GM19455 (cell line): Measurements from ENCODE around the gene PRPSAP1.
A peak's percentile ranks its signal among the peaks of the same experiment; 100 is the strongest.
"Not testable (repeated sequence)": the region's sequence is repeated elsewhere in the genome, so short reads cannot be mapped to it uniquely, and the experiment has no call there.

Experiments
- ATAC-seq: cut with Tn5 transposase; IDR thresholded peaks from one replicate; pipeline ENCODE4 v1.9.1; 2021; ENCODE audit not compliant: unreplicated experiment

The PRPSAP1 gene

DNA sequence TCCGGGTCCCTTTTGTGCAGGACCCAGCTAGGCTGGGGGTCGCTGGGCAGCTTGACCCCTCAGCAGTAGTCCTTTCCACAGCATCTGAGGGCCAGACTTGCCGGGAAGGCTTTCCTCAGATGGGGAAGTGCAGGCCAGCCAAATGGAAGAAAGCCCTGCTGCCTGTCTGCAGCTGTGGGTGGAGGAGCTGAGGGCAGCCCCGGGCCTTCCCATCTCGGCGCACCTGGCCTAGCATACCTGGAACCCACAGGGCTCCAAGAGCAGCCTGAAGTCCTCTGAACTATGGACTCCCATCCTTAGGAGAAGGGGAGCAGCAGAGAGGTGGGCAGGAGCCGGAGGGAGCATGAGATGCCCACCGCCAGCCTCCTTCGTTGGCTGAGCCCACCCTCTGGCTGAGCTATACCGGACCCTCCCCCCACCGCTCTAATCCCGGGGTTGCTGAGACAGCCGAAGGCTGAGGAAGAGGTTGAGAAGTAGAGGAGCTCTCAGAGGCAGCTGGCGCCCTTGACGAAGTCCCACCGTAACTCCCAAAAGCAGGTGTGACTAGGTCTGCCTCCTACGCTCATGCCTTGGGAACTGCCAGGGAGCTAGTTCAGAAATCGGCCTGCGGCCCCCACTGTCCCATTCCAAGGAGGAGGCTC, 75.3 kb downstream of the PRPSAP1 start:
- ATAC-seq = no peak

DNA sequence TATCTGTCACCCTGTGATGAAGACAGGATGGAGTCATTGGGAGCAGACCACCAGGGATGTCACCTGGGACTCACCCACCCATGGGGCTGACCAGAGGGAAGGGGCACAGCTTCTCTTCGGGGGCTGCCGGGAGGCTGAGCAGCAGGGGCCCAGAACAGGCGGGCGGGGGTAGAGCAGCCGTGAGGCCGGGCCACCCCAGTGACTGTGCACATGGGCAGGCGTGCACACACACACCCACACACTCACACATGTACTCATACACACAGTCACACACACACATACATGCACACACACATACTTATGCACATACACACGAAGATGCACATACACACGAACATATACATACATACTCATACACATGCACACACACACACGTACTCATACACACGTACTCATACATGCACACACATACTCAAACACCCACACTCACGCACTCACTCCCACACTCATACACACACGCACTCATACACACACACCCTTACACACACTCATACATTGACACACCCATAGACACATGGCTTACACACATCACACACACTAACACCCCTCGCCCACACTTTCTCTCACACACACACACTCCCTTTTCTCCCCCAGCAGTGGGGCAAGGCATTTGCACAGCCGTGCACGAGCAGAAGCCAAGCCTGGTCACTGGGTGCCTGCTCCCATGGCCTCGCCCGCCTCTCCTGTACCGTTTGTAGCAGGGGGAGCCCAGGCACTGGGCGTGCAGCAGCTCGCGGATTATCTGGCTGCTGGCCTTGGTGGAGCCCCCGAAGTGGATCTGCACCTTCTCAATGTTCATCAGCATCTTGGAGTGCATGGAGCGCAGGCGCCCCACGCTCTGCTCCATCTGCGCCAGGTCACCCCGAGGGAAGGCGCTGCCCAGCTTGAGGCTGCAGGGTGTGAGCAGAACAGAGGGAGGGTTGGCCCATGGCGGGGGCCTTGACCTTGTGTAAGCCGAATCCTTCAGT, 76.1 kb downstream of the PRPSAP1 start:
- no peak for ATAC-seq

DNA sequence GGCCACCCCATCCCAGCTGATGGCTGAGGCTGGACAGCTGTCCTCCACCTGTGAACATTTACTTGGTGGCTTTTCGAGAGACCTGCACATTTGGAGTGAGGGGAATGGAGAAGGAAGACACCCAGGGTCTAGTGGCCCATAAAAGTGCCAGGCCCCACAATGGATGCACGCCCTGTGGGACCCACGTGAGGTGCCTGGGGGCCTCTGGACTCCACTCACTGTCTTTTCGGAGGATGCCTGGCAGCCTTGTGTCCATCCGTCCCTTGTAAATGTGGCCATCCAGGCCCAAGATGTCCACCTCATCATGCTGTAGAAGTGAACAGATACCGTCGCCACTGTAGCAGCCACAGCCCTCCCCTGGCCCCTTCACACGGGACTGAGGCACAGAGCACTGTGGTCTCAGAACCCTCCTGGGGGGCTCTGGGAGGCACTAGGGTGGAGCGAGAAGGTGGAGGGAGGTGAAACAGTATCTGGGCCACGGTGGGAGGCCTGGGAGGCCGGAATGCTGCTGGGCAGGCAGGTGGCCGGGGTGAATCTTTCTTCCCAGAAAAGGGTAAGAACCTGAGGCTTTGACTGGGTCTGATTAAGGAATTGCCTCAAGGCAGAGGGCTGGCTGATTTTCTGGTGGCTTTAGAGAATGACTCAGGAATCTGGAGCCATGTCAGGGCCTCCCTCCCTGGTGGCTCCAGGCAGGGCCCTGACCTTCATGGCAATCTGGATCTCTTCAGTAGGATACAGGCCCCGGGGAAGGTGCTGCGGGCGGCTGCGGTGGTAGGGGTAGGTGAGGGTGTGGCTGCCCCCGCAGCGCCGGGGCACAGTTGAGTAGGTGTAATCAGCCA, 77.0 kb downstream of the PRPSAP1 start:
- ATAC-seq = no peak

DNA sequence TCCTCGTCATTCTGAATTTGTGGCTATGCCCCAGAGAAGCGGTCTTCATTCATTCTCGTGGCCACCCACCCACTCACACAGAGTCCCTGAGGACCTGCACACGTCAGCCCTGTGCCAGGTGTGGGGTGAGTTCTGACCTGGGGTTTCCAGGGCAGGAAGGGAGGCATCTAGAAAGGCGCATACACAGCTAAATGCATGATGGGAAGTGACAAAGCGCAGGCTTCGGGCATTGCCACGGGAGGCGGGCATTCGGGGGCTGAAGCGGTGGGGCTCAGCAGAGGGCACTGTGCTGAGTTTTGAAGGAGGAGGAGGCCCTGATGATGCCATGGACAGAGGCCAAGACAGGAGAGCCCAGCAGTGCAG, 77.7 kb downstream of the PRPSAP1 start:
- no peak for ATAC-seq

DNA sequence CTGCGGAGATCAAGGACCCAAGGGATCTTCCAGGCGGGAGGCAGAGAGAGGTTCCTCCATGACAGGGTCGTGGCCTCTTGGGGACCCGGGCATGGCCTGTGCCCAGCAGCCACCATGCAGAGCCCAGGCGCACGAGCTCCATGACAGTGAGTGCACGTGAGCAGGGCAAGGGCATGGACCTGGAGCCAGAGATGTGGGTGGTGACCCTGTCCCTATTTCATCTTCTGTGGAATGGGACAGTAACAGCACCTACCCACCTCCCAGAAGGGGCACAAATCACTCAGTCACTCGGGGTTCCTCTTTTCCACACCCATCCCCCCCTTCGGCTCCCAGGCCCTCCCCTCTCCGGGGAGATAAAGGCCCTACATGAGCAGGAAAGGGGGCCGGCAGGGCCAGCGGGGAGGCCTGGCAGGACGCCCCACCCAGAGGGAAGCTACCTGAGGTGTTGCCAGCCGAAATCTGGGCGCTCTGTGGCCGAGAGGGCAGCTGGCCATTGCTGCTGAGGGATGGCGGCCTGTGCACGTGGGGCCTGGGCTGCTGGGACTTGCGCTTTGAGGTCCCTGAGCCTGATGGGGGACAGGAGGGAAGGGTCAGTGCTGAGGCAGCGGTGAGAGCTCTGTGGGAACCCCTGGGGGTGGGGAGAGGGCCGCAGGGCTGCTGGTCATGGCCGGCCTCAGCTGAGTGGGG, 78.2 kb downstream of the PRPSAP1 start:
- no peak for ATAC-seq

DNA sequence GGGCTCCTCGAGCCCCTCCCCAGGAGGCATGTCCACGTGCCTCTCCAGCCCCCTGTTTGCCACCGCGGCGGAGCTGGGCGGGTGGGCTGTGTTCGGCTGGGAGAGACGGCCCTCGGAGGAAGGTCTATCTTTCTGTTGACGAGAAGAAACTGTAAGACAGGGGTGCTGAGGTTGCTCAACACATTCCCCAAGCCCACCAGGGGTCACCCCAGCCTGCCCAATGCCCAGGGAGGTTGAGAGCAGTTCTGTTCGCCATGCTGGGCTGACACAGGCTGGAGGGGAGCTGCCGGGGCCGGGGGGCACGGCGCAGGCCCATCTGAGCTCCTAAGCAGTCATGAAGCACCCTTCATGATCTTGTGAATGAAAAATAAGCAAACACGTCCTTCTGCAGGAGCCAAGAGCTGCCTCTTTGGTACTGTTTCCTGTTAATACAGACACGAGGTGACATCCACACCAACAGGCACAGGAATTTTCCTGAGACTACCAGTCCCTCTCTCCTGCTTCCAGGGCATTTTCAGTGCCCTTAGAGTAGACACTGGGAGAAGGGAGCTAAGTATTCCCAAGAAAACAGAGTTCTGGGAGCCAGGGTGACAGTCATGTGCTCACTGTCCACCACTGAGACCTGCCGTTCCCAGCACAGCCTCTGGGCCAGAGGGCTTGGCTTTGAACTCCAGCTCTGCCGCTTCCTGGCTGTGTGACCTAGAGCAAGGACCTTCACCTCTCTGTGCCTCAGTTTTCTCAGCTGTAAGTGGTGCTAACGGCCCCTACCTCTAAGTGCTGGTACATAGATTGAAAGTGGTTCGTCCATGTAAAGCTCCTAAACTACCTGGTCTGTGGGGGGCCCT, 79.4 kb downstream of the PRPSAP1 start:
- no peak for ATAC-seq

DNA sequence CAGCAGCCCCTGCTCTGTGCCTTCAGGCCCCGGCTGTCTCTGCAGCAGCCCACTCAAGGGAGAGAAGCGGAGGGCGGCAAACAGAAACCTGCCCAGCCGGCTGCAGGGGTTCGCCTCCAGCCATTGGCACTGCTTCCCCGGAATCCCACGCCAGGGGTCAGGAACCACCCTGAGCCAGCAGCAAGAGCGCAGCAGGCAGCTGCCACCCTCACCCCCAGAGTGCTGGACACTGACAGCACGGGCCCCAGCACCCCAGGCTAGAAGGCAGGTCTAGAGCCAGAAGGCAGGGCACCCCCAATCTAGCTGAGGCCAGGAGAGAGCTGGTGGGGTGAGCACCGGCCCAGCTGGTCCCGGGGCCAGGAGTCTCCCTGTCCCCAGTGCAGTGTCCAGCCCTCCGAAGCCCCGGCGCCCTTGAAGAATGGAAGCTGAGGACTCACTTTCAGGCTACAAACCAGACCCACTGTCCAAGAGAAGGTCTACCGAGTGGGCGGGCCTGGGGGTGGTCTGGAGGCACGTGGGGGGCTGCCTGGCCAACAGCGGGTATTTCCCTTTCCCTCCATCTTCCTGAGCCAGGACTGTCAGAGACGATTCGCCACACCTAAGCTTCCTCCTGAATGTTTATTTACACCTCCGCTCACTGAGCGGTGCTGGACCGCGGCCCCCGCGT, 80.1 kb downstream of the PRPSAP1 start:
- ATAC-seq = no peak

DNA sequence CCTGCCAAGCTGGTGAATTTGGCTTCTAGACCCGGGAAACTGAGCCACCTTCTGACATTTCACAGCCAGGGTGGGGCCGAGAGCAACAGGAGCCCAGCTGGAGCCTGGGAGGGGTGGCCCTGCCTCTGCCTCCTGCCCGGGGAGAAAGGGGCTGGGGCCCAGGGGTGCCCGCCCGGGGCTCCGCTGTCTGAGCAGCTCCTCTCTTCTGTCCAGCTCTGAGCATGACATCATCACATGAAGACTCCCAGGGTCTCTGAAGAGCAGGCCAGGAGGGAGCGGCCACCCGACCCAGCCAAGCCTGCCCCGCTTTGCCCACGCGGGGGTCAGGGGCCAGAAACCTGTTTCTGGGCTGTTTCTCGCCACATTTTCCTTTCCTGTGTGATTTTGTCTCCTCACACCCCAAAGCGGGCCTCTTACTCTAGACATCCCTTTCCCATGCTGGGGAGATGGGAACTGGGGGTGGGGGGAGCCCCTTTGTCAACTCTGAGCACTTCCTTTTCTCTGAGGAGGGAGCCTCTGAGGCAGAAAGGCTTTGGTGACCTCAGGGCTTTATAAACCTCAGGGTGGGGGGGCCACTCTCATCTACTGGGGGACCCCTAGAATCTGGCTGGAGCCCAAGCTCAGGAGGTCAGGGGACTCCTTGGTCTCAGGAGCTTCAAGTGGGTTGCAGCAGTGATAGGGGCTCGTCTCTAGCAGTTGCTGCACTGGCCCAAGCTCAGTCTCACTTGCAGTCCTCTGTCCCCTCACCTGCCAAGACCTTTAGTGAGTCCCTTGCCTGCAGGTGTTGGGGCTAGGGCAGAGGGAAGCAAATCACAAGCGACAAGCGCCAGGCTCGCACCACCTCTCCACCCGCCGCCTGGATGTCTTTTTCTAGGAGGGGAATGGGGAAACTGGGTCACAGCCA, 80.9 kb downstream of the PRPSAP1 start:
- ATAC-seq = peak; percentile 8

DNA sequence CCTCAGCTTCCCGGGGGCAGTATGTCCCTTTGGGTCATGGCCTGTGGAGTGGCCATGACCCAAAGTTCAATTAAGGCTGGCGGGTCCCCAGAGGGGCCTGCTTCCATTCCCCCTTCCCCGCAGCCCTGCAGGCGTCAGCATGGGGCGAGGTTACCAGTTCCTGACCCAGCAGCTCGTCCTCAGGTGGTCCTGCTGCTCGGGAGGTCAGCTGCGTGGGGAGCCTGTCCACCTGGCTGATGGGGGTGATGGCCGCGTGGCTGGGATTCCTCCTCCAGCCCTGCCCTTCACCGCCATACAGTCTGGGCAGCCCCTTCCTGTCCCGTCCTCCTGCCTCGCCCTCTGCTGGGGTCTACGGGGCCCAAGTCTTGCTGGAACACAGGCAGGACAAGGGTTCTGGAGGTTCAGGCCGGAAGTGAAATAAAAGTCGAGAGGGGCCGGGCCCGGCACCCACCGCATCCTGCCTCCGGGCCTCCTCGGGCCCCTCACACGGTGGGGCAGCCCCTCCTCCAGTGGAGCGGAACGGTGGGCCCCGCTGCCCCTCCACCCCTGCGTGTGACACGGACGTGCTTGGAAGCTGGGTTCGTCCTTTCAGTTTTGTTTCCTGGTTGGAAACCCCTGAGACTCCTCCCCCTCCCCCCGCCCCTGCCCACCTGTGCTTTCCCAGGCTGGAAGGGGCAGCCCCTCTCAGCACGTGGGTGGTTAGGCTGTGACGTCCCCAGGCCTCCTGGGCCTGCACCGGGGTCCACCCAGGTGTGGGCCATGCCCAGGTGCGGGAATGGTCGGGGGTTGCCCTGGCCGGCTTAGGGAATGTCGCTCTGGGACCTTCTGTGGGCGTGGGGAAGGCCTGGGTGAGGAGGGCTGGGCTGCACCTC, 81.8 kb downstream of the PRPSAP1 start:
- ATAC-seq = peak; percentile 46

DNA sequence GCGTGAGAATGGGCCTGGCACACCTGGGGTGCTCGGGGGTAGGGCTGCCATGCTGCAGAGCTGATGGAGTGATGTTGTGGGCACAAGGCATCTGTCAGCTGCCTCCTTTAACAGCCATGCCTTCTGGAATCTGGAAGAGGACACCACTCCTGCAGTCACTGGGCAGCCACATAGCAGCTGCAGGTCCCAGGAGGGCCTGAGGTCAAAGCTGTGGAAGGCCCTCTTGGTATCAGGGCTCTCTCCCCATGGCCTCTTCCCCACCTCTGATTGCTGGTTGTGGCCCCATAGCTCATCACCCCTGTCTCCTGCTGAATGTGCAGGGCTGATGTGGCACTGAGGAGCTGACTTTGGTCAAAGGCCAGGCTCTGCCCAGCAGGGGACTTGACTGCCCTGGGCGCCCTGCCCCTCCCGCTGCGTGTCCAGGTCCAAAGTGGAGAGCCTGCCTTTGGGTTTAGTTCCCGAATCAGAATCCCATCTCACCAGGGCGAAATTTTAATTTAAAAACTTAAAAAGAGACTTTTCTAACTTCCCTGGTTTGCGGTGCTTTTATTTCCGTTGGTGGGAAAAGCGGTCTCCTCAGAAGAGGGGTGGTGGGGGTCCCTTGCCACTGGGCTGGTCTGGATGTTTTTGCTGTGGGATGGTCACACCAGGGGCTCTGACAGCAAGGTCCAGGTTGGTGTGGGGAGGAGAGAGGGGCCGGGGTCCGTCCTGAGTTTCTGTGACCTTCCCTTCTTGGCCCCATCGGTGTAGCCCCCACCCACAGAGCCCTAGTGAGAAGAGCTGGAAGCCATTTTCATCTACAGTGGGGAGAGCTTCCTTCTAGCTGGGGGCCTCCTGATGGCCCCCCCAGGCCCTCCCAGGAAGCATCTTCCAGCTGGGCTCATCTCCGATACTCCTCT, 82.7 kb downstream of the PRPSAP1 start:
- ATAC-seq = peak; percentile 3

DNA sequence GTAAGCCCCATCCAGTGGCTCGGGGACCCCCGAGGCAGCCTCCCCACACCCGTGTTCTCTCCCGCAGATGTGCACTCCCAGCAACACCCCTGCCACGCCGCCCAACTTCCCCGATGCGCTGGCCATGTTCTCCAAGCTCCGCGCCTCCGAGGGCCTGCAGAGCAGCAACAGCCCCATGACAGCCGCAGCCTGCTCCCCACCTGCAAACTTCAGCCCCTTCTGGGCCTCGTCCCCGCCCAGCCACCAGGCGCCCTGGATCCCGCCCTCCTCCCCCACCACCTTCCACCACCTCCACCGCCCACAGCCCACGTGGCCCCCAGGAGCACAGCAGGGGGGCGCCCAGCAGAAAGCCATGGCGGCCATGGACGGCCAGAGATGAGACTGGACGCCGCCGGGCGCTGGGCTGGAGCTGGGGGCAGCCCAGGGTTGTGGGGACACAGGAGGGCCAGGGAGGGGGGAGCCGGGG, 83.6 kb downstream of the PRPSAP1 start:
- no peak for ATAC-seq

DNA sequence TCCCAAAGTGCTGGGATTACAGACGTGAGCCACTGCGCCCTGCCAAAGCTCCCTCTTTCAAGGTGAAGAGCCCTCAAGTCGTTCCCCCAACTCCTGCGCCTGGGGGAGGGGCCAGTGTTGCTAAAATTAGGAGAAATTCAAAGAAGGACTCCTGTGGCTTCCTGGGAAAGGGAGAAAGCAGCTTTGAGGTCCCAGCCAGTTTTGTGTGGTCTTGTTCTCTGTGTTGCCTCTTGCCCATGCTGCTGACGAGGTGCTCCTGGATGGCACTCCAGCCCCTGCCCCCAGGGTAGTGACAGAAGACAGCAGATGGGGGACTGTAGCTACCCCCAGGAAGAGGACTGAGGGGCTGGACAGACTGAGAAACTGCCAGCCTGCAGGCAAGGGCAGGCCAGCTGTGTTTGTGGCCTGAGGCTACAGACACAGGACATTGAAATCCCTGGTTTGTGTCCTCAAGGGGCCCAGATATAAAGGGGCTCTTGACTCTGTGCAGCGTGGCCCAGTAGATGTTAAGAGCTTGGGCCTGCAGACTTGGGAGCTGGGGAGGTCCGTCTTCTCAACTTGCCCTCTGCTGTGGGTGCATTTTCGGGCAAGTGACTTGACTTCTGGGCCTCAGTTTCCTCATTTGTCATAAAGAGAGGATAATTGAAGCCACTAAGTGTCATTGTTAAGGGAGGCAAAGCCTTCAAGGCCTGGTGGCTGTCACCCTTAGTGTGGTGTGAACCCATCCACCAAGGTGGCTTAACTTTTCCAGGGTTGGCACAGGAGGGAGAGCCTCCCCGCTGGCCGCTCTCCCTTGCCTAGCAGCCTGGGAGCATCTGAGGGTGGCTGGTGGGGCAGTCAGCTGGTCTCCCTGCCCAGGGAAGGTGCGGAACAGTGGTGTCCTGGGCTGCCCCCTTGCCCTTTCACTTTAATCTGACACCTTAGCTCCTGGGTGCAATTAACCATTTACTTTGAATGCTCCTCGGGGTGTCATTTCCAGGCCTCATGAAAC, 84.4 kb downstream of the PRPSAP1 start:
- no peak for ATAC-seq

DNA sequence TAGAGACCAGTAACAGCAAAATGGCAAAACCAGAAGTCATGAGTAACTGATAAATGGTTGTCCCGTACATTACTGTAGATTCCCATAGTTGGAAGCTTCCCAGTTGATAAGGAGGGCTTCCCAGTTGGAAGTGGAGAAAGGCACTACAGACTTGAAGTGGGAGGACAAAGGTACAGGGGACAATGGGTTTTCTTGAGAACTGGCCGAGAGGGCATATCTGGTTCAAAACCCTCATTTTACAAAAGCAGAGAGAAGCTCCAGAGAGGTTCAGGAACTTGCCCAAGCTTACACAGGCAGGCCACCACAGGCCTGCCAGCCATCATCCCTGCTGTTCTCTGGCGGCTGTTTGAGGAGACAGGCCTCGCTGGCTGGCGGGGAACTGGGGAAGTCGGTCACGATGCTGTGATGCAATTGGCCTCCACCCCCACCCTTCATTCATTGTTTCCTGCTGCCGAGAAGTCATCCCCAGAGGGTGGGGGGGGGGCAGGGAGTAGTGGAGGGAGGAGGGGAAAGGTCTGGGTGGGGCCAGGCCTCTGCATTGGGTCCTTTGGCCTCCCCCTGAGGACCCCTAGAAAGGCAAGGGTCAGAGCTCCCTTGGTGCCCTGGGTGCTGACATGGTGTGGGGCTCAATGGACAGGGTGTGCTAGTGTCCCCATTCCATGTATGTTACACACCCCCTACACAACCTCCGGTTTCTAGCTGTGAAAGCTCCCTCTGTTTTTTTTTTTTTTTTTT, 85.5 kb downstream of the PRPSAP1 start:
- no peak for ATAC-seq

DNA sequence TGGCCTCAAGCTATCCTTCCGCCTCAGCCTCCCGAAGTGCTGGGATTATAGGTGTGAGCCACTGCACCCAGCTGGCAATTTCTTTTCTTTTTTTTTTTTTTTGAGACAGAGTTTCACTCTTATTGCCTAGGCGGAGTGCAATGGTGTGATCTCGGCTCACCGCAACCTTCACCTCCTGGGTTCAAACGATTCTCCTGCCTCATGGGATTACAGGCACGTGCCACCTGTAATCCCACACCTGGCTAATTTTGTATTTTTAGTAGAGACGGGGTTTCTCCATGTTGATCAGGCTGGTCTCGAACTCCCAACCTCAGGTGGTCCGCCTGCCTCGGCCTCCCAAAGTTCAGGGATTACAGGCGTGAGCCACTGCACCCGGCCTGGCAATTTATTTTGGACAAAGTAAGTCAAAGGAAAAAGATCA, 86.1 kb downstream of the PRPSAP1 start:
- ATAC-seq = not testable (repeated sequence)
